Measurements from ENCODE around the gene AMIGO3.
"Not testable (repeated sequence)": the region's sequence is repeated elsewhere in the genome, so short reads cannot be mapped to it uniquely, and the experiment has no call there.

AMIGO3 gene

GRCh38 chr3:49712166-49712565 lies 7.3 kb downstream of the AMIGO3 start:
- DNase-seq (ENCODE audit: low spot score) = no peak

- DNase-seq (ENCODE audit: low spot score) = no peak
Observed at GRCh38 chr3:49711489-49711888, 8.0 kb downstream of the AMIGO3 start.

- no peak for DNase-seq (ENCODE audit: low spot score)
Observed at GRCh38 chr3:49709852-49710251, 9.6 kb downstream of the AMIGO3 start.

- no peak for DNase-seq (ENCODE audit: low spot score)
Observed at GRCh38 chr3:49707113-49707480, 12.4 kb downstream of the AMIGO3 start.

GRCh38 chr3:49706456-49707112 lies 12.9 kb downstream of the AMIGO3 start:
- no peak for DNase-seq (ENCODE audit: low spot score)

GRCh38 chr3:49705390-49705960 lies 14.0 kb downstream of the AMIGO3 start:
- DNase-seq (ENCODE audit: low spot score) = no peak

- no peak for DNase-seq (ENCODE audit: low spot score)
Observed at GRCh38 chr3:49704629-49705028, 14.9 kb downstream of the AMIGO3 start.

- DNase-seq (ENCODE audit: low spot score) = no peak
Observed at GRCh38 chr3:49703956-49704355, 15.5 kb downstream of the AMIGO3 start.

- peak; percentile 88 for DNase-seq (ENCODE audit: low spot score)
Observed at GRCh38 chr3:49703443-49703927, 16.0 kb downstream of the AMIGO3 start.

GRCh38 chr3:49702672-49703071 lies 16.8 kb downstream of the AMIGO3 start:
- DNase-seq (ENCODE audit: low spot score) = no peak

GRCh38 chr3:49701388-49702077 lies 18.0 kb downstream of the AMIGO3 start:
- no peak for DNase-seq (ENCODE audit: low spot score)

- DNase-seq (ENCODE audit: low spot score) = no peak
Observed at GRCh38 chr3:49700453-49701128, 18.9 kb downstream of the AMIGO3 start.

GRCh38 chr3:49700014-49700413 lies 19.5 kb downstream of the AMIGO3 start:
- DNase-seq (ENCODE audit: low spot score) = no peak

GRCh38 chr3:49699281-49699979 lies 20.1 kb downstream of the AMIGO3 start:
- no peak for DNase-seq (ENCODE audit: low spot score)

- not testable (repeated sequence) for DNase-seq (ENCODE audit: low spot score)
Observed at GRCh38 chr3:49695350-49696015, 24.0 kb downstream of the AMIGO3 start.

- not testable (repeated sequence) for DNase-seq (ENCODE audit: low spot score)
Observed at GRCh38 chr3:49694409-49695070, 24.9 kb downstream of the AMIGO3 start.

- not testable (repeated sequence) for DNase-seq (ENCODE audit: low spot score)
Observed at GRCh38 chr3:49691481-49691880, 28.0 kb downstream of the AMIGO3 start.

- DNase-seq (ENCODE audit: low spot score) = not testable (repeated sequence)
Observed at GRCh38 chr3:49690856-49691255, 28.6 kb downstream of the AMIGO3 start.

GRCh38 chr3:49689908-49690624 lies 29.4 kb downstream of the AMIGO3 start:
- not testable (repeated sequence) for DNase-seq (ENCODE audit: low spot score)
